Neuronal stem cell (in vitro differentiated cells): ENCODE measurements around the gene FN3K.
A peak's percentile ranks its signal among the peaks of the same experiment; 100 is the strongest.

Experiments used
- DNase-seq: peaks from one replicate; pipeline ENCODE4 v3.0.0-alpha.2; 2013; ENCODE audit warnings: low spot score
- H2AFZ ChIP-seq: one replicate; pipeline ENCODE4 v1.6.1; 2013; ENCODE audit warnings: mild to moderate bottlenecking, low read length, inconsistent platforms
- H2AK5ac ChIP-seq: 2 replicates; pipeline ENCODE4 v1.6.1; 2013; ENCODE audit warnings: low read depth, mild to moderate bottlenecking, inconsistent platforms, low read length, moderate library complexity, mixed read lengths
- H2BK120ac ChIP-seq: 2 replicates; pipeline ENCODE4 v1.6.1; 2013; ENCODE audit warnings: low read depth, mild to moderate bottlenecking, inconsistent platforms, low read length, moderate library complexity, mixed read lengths
- H2BK12ac ChIP-seq: one replicate; pipeline ENCODE4 v1.6.1; 2013; ENCODE audit warnings: low read length, inconsistent platforms
- H2BK15ac ChIP-seq: 2 replicates; pipeline ENCODE4 v1.6.1; 2013; ENCODE audit warnings: mild to moderate bottlenecking, low read length, inconsistent platforms, mixed read lengths
- H2BK5ac ChIP-seq: one replicate; pipeline ENCODE4 v1.6.1; 2013; ENCODE audit warnings: inconsistent platforms, mild to moderate bottlenecking, low read length, moderate library complexity
- H3K14ac ChIP-seq: one replicate; pipeline ENCODE4 v1.6.1; 2013; ENCODE audit warnings: low read length, inconsistent platforms
- H3K18ac ChIP-seq: 2 replicates; pipeline ENCODE4 v1.6.1; 2013; ENCODE audit warnings: low read length, inconsistent platforms
- H3K23ac ChIP-seq: 2 replicates; pipeline ENCODE4 v1.6.1; 2013; ENCODE audit warnings: low read depth, mild to moderate bottlenecking, mixed read lengths, low read length, inconsistent platforms; ENCODE audit not compliant: poor library complexity
- H3K27ac ChIP-seq: replicated peaks from 3 replicates; pipeline ENCODE4 v1.5.1; 2013; ENCODE audit warnings: low read length, inconsistent platforms
- H3K27me3 ChIP-seq, 3 experiments: 2 replicates each; pipeline ENCODE4 v1.6.1; 2013; ENCODE audit warnings: low read length in 3 of 3, mild to moderate bottlenecking in 2 of 3, inconsistent platforms in 1 of 3, low read depth in 1 of 3, mixed read lengths in 1 of 3, moderate library complexity in 1 of 3; ENCODE audit not compliant: control insufficient read depth in 3 of 3, insufficient read depth in 3 of 3
- H3K36me3 ChIP-seq, 2 donors: replicated peaks in 1 of 2; 2 replicates each; pipeline ENCODE4 v1.6.1; 2013; ENCODE audit warnings: low read length in 2 of 2; ENCODE audit not compliant: control insufficient read depth in 2 of 2, insufficient read depth in 2 of 2
- H3K4ac ChIP-seq: 2 replicates; pipeline ENCODE4 v1.6.1; 2013; ENCODE audit warnings: inconsistent platforms, mild to moderate bottlenecking, low read length, moderate library complexity
- H3K4me1 ChIP-seq, 2 donors: 1 replicate in 1 of 2; 2 replicates in 1 of 2; pipeline ENCODE4 v1.6.1; 2013; ENCODE audit warnings: low read length in 2 of 2, low read depth in 1 of 2; ENCODE audit not compliant: control insufficient read depth in 2 of 2, insufficient read depth in 1 of 2
- H3K4me2 ChIP-seq: one replicate; pipeline ENCODE4 v1.6.1; 2013; ENCODE audit warnings: mild to moderate bottlenecking, low read length, inconsistent platforms; ENCODE audit not compliant: insufficient read depth, poor library complexity, severe bottlenecking
- H3K4me3 ChIP-seq, 2 donors: 2 replicates each; pipeline ENCODE4 v1.5.1; 2013; ENCODE audit warnings: low read length in 2 of 2, mild to moderate bottlenecking in 2 of 2, inconsistent platforms in 1 of 2, moderate library complexity in 1 of 2
- H3K79me1 ChIP-seq: one replicate; pipeline ENCODE4 v1.6.1; 2013; ENCODE audit warnings: low read depth, mild to moderate bottlenecking, inconsistent platforms, low read length, moderate library complexity
- H3K9ac ChIP-seq: one replicate; pipeline ENCODE4 v1.6.1; 2013; ENCODE audit warnings: mild to moderate bottlenecking, low read depth, low read length, inconsistent platforms; ENCODE audit not compliant: poor library complexity
- H3K9me3 ChIP-seq, 2 donors: replicated peaks in 1 of 2; 2 replicates each; pipeline versions ENCODE3 to v1.6.1; 2013; ENCODE audit warnings: low read length in 2 of 2, mild to moderate bottlenecking in 2 of 2, inconsistent platforms in 1 of 2, low read depth in 1 of 2, mixed read lengths in 1 of 2, moderate library complexity in 1 of 2; ENCODE audit not compliant: control insufficient read depth in 2 of 2, insufficient read depth in 1 of 2
- H4K8ac ChIP-seq: one replicate; pipeline ENCODE4 v1.6.1; 2013; ENCODE audit warnings: low read depth, mild to moderate bottlenecking, inconsistent platforms, low read length, moderate library complexity
- H4K91ac ChIP-seq: one replicate; pipeline ENCODE4 v1.6.1; 2013; ENCODE audit warnings: low read length, low read depth, mild to moderate bottlenecking, inconsistent platforms; ENCODE audit not compliant: poor library complexity
- WGBS, 2 donors: extraction: QIAGEN DNeasy Blood & Tissue Kit; methylation state at CpG; one replicate each; pipeline ENCODE4 v1.1.7; 2013; ENCODE audit warnings: missing lambda C conversion rate in 2 of 2, mixed read lengths in 1 of 2; ENCODE audit not compliant: insufficient read length in 2 of 2, insufficient replicate concordance in 1 of 2; ENCODE audit errors: extremely low coverage in 2 of 2; 5-methylcytosine and 5-hydroxymethylcytosine counted together

FN3K gene

DNA sequence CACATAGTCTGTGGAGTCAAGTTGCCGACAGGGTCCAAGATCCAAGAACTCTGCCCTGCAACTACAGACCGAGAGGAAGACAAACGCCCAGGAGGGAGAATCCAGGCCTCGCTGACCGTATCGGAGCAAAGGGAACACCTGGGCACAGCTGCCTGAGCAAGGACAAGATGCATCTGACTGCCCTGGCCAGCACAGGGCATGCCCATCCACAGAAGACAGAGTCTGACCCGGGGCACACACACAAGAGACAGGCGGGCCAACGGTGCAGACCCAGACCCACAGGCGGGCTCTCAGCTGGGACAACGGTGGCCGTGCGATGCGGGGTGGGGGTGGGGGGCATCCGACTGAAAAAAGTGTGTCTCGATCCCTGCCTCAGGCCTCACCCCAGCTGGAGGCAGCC lies 43.1 kb upstream of the FN3K start:
- H4K8ac ChIP-seq, result no peak overlapping the region
- H3K23ac ChIP-seq, result no peak overlapping the region
- peaks cover 3 to 15% of the 10 kb centered on the region in 2 donors for H3K9me3 ChIP-seq
- no peak overlapping the region for H2BK5ac ChIP-seq
- H2AK5ac ChIP-seq, result no peak overlapping the region
- no peak for DNase-seq
- H2BK120ac ChIP-seq, result no peak overlapping the region
- H3K4ac ChIP-seq, result no peak overlapping the region
- H3K27me3 ChIP-seq, result peaks cover 5 to 12% (median 6%) of the 10 kb centered on the region in 3 experiments
- peak overlapping the region; percentile 78 for H2BK15ac ChIP-seq
- peaks cover 9 to 17% of the 10 kb centered on the region in 2 donors for H3K4me1 ChIP-seq
- H3K18ac ChIP-seq, result no peak overlapping the region
- H3K14ac ChIP-seq, result no peak overlapping the region
- H3K9ac ChIP-seq, result no peak overlapping the region
- H4K91ac ChIP-seq, result no peak overlapping the region
- H3K79me1 ChIP-seq, result no peaks in the 10 kb centered on the region
- H3K36me3 ChIP-seq, result no peaks in the 10 kb centered on the region
- no peak overlapping the region for H2AFZ ChIP-seq
- no peak overlapping the region for H3K4me3 ChIP-seq
- H3K27ac ChIP-seq, result no peak overlapping the region
- H2BK12ac ChIP-seq, result no peak overlapping the region
- no CpG with 5 or more reads among the region's 16 CpGs for WGBS, 2 donors
- no peak overlapping the region for H3K4me2 ChIP-seq

DNA sequence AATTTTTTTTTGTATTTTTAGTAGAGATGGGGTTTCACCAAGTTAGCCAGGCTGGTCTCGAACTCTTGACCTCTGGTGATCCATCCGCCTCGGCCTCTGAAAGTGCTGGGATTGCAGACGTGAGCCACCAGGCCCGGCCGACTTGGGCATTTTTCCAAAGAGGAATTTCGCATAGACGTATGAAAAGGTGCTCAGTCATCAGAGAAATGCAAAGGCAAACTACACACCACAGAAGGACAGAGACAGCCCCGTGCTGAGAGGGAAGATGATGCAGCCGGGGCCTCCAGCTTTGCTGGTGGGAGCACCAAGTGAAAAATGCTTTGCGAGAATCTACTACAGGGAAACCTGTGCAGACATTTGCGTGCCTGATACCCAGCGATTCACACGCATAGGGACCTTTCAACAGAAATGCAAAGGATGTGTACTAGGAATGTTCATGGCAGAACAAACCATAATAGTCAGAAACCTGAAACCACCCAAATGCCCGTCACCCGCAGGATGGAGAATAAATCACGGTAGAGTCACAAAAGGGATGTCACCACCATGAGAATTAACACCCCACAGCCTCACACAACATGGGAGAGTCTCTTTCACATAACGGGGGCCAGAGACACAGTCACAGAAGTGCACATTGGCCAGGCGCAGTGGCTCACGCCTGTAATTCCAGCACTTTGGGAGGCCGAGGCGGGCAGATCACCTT lies 42.1 kb upstream of the FN3K start:
- Histone ChIP-seq H3K36me3 (no peaks in the 10 kb centered on the region), H3K27me3 (peaks cover 10 to 20% (median 11%) of the 10 kb centered on the region in 3 experiments), H2BK120ac (no peak overlapping the region), H3K27ac (no peak overlapping the region), H4K8ac (no peak overlapping the region), H3K9ac (no peak overlapping the region), H2BK12ac (no peak overlapping the region), H3K79me1 (peaks cover 2% of the 10 kb centered on the region), H3K4ac (no peak overlapping the region), H3K4me1 (peaks cover 14 to 19% of the 10 kb centered on the region in 2 donors), H2AFZ (no peak overlapping the region), H3K4me2 (no peak overlapping the region), H2BK5ac (no peak overlapping the region), H3K14ac (no peak overlapping the region), H2AK5ac (no peak overlapping the region), H3K9me3 (peaks cover 3 to 15% of the 10 kb centered on the region in 2 donors), H4K91ac (no peak overlapping the region), H2BK15ac (no peak overlapping the region), H3K23ac (no peak overlapping the region), H3K18ac (no peak overlapping the region), H3K4me3 (no peak overlapping the region)
- no CpG with 5 or more reads among the region's 22 CpGs for WGBS, 2 donors
- no peak for DNase-seq

DNA sequence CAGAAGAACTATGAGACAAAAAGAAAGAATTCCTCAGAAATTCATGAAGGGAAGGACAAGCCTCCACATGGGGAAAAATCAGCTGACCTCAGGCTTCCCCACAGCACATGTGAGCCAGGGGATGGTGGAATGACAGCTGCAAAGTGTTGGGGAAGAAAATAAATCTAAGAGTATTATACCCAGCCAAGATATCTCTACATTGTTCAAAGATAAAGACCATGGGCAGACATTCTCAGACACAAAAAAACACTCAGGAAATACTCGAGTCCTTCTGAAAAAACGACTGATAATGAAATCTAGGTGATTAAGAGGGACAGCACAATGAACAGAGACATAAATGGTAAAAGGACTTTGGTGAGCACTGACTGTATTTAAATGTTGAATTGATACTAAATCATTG lies 40.8 kb upstream of the FN3K start:
- H4K91ac ChIP-seq, result no peak overlapping the region
- H3K36me3 ChIP-seq, result no peaks in the 10 kb centered on the region
- WGBS, 2 donors, result no CpG with 5 or more reads among the region's 2 CpGs
- H3K4me1 ChIP-seq, result peaks cover 17 to 24% of the 10 kb centered on the region in 2 donors
- no peak overlapping the region for H2BK12ac ChIP-seq
- no peak overlapping the region for H2BK15ac ChIP-seq
- no peak overlapping the region for H3K4me3 ChIP-seq
- no peak overlapping the region for H3K9ac ChIP-seq
- no peak overlapping the region for H3K14ac ChIP-seq
- DNase-seq, result no peak
- no peak overlapping the region for H3K4ac ChIP-seq
- H3K18ac ChIP-seq, result no peak overlapping the region
- no peak overlapping the region for H3K4me2 ChIP-seq
- H3K27me3 ChIP-seq, result peaks cover 10 to 26% (median 15%) of the 10 kb centered on the region in 3 experiments
- peaks cover 8 to 15% of the 10 kb centered on the region in 2 donors for H3K9me3 ChIP-seq
- peaks cover 4% of the 10 kb centered on the region for H3K79me1 ChIP-seq
- H2AFZ ChIP-seq, result no peak overlapping the region
- no peak overlapping the region for H4K8ac ChIP-seq
- no peak overlapping the region for H2AK5ac ChIP-seq
- no peak overlapping the region for H2BK5ac ChIP-seq
- no peak overlapping the region for H2BK120ac ChIP-seq
- H3K27ac ChIP-seq, result no peak overlapping the region
- H3K23ac ChIP-seq, result no peak overlapping the region

DNA sequence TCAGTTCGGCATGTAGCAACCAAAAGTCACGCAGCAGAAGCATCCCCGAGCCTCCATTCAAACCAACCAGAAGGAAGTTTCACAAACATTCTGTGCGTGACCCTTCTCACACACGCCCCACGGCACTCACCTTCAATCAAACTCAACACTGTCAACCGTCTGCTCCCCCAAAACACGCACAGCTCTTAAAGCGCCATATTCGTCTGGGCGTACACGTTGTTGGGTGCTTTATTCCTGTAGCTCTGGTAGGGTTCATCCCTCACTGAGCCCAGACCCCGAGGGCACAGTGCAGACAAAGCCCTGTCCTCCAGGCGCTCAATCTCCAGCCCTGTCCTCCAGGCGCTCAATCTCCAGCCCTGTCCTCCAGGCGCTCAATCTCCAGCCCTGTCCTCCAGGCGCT lies 39.2 kb upstream of the FN3K start:
- peaks cover 10 to 29% (median 26%) of the 10 kb centered on the region in 3 experiments for H3K27me3 ChIP-seq
- no peak for DNase-seq
- no peak overlapping the region for H2BK12ac ChIP-seq
- H4K91ac ChIP-seq, result no peak overlapping the region
- no CpG with 5 or more reads among the region's 17 CpGs for WGBS, 2 donors
- no peak overlapping the region for H2AFZ ChIP-seq
- H3K9ac ChIP-seq, result no peak overlapping the region
- H3K4me1 ChIP-seq, result peaks cover 12 to 13% of the 10 kb centered on the region in 2 donors
- H2BK15ac ChIP-seq, result no peak overlapping the region
- no peak overlapping the region for H3K18ac ChIP-seq
- no peak overlapping the region for H3K4me2 ChIP-seq
- H3K23ac ChIP-seq, result no peak overlapping the region
- peaks cover 4% of the 10 kb centered on the region for H3K79me1 ChIP-seq
- no peak overlapping the region for H3K14ac ChIP-seq
- no peaks in the 10 kb centered on the region for H3K36me3 ChIP-seq
- no peak overlapping the region for H2BK5ac ChIP-seq
- no peak overlapping the region for H3K4me3 ChIP-seq
- H3K4ac ChIP-seq, result no peak overlapping the region
- no peak overlapping the region for H2AK5ac ChIP-seq
- H3K27ac ChIP-seq, result no peak overlapping the region
- peaks cover 8 to 15% of the 10 kb centered on the region in 2 donors for H3K9me3 ChIP-seq
- no peak overlapping the region for H2BK120ac ChIP-seq
- no peak overlapping the region for H4K8ac ChIP-seq
